GM12801 (cell line): ENCODE data around the gene INTS1.

ENCODE experiments used
- TF ChIP-seq, protein P1 (sequence below): IDR thresholded peaks from one replicate; pipeline ENCODE4 v1.5.1; 2011; ENCODE audit warnings: control low read depth; ENCODE audit not compliant: insufficient read length; ENCODE audit errors: extremely low read depth

Gene INTS1

GRCh38 chr7:1447112-1447511 lies 57.1 kb downstream of the INTS1 start:
- TF ChIP-seq, protein P1, sequence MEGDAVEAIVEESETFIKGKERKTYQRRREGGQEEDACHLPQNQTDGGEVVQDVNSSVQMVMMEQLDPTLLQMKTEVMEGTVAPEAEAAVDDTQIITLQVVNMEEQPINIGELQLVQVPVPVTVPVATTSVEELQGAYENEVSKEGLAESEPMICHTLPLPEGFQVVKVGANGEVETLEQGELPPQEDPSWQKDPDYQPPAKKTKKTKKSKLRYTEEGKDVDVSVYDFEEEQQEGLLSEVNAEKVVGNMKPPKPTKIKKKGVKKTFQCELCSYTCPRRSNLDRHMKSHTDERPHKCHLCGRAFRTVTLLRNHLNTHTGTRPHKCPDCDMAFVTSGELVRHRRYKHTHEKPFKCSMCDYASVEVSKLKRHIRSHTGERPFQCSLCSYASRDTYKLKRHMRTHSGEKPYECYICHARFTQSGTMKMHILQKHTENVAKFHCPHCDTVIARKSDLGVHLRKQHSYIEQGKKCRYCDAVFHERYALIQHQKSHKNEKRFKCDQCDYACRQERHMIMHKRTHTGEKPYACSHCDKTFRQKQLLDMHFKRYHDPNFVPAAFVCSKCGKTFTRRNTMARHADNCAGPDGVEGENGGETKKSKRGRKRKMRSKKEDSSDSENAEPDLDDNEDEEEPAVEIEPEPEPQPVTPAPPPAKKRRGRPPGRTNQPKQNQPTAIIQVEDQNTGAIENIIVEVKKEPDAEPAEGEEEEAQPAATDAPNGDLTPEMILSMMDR, result no peak

DNA sequence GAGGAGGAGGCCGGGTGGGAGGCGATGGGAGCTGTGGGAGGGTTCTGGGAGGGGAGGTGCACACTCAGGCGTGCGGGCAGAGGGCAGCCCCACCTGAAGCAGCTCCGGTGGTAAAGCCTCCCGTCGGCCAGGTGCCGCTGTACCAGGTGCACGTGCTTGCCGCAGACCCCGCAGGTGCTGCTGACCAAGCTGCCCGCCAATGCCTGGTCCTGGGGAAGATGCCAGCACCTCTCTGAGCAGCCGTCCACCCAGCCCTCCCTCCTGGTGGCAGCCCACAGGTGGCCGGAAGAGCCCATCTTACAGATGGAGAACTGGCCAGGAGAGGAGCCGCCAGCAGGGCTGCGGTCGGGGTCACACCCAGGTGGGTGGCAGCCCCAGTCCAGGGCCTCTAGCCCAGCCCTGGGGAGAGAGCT lies 57.6 kb downstream of the INTS1 start:
- TF ChIP-seq, protein P1, result no peak

GRCh38 chr7:1445341-1445740 lies 58.8 kb downstream of the INTS1 start:
- TF ChIP-seq, protein P1, result no peak

DNA sequence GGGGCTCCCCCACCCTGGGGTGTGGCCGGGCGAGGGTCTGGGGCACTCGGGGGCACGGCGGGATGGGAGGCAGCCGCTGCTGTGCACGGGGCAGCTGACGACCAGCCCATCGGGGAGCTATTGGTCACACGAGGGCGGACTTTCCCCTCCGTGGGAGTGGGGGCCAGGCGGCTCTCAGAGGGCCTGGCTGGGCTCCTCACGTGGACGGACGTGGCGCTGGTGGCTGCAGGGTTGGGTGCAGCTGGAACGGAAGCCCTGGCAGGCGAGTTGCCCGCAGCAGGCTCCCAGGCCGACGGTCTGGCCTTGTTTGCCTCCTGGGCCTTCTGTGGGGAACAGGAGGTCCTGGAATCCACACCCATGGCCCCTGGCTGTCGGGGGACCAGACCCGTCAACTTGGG lies 59.3 kb downstream of the INTS1 start:
- TF ChIP-seq, protein P1, result no peak

DNA sequence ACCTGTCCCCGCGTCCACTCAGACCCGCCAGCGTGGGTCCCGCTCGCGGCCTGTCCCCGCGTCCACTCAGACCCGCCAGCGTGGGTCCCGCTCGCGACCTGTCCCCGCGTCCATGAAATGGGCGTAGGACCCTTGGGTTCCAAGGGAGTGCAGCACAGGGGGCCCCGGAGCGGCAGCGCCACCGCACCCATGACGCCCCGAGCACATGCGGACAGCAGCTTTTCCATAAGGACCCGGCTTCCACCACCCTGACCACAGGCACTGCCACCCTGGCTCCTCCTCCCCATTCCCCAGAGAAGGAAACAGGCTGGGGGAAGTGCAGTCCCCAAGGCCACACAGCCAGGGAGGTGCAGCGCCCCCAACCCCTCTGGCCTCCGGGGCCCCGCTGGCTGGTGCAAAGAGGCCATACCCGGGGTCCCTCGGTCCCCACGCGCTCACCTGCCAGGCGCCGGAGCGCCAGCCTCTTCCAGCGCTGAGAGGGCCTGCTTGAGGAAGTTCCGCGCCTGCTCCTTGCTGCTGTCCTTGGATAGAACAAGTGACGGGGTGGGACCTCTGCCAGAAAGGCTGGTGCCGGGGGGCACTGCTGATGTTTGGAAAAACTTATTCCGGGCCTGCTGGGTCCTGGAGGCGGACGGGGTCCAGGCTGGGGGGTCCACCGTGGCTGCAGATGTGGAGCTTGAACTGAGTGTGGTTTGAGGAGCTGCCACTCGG lies 59.8 kb downstream of the INTS1 start:
- TF ChIP-seq, protein P1, result no peak

GRCh38 chr7:1442355-1443124 lies 61.6 kb downstream of the INTS1 start:
- TF ChIP-seq, protein P1, result no peak

GRCh38 chr7:1441615-1442354 lies 62.4 kb downstream of the INTS1 start:
- TF ChIP-seq, protein P1, result no peak
